Activated B cell treated with CpG ODN at 0.5 μM for 24 hours (primary cell): ENCODE results near the gene MED12L. TPM values are rescaled to one million over a fixed set of nuclear protein-coding genes. Genes with fewer than 3 reads are reported as not detected.

Experiments
- ATAC-seq: fragments of 200-7000 bp; cut with Tn5 transposase; one replicate; pipeline ENCODE4 v1.10.0; 2021; ENCODE audit warnings: low read depth, mild to moderate bottlenecking, moderate library complexity
- CTCF ChIA-PET: fragments of 350-600 bp; sonication (Branson Sonifier 250); formaldehyde crosslinking; loops from one replicate; lab custom pipeline; 2021; ENCODE audit warnings: antibody characterized with exemption; lab: Charles Lee
- POLR2A ChIA-PET: fragments of 350-600 bp; sonication (Branson Sonifier 250); formaldehyde crosslinking; loops from one replicate; lab custom pipeline; 2021; ENCODE audit warnings: antibody characterized with exemption; lab: Charles Lee
- DNase-seq: peaks from one replicate; pipeline ENCODE4 v3.0.0; 2022
- H3K27ac Mint-ChIP-seq: one replicate; pipeline ENCODE4 v1.8.0; 2020; ENCODE audit warnings: mixed read lengths
- H3K27me3 Mint-ChIP-seq: one replicate; pipeline ENCODE4 v1.8.0; 2021; ENCODE audit warnings: mixed read lengths
- H3K36me3 Mint-ChIP-seq: one replicate; pipeline ENCODE4 v1.8.0; 2021; ENCODE audit warnings: low read depth, mixed read lengths
- H3K4me1 Mint-ChIP-seq: one replicate; pipeline ENCODE4 v1.8.0; 2021; ENCODE audit warnings: mixed read lengths
- H3K4me3 Mint-ChIP-seq: one replicate; pipeline ENCODE4 v1.8.0; 2020; ENCODE audit warnings: mild to moderate bottlenecking, mixed read lengths
- H3K9me3 Mint-ChIP-seq: one replicate; pipeline ENCODE4 v1.8.0; 2020; ENCODE audit warnings: mixed read lengths
- intact Hi-C: fragments of 100-400 bp; cut with micrococcal nuclease; formaldehyde crosslinking; loops from one replicate; pipeline ENCODE4 v1.15.1; 2024
- total RNA-seq: library from RNA; stranded (reverse); gene quantifications from 2 replicates; pipeline ENCODE4 v1.2.3, GENCODE V29; 2022
- TF ChIP-seq, protein P1 (sequence below): fragments of 200-600 bp; IDR thresholded peaks from one replicate; pipeline ENCODE4 v1.8.0; 2022; ENCODE audit warnings: antibody characterized with exemption, mild to moderate bottlenecking

Gene MED12L
- total RNA-seq, 1 donor from 2014 or later, result 1.5 TPM

DNA sequence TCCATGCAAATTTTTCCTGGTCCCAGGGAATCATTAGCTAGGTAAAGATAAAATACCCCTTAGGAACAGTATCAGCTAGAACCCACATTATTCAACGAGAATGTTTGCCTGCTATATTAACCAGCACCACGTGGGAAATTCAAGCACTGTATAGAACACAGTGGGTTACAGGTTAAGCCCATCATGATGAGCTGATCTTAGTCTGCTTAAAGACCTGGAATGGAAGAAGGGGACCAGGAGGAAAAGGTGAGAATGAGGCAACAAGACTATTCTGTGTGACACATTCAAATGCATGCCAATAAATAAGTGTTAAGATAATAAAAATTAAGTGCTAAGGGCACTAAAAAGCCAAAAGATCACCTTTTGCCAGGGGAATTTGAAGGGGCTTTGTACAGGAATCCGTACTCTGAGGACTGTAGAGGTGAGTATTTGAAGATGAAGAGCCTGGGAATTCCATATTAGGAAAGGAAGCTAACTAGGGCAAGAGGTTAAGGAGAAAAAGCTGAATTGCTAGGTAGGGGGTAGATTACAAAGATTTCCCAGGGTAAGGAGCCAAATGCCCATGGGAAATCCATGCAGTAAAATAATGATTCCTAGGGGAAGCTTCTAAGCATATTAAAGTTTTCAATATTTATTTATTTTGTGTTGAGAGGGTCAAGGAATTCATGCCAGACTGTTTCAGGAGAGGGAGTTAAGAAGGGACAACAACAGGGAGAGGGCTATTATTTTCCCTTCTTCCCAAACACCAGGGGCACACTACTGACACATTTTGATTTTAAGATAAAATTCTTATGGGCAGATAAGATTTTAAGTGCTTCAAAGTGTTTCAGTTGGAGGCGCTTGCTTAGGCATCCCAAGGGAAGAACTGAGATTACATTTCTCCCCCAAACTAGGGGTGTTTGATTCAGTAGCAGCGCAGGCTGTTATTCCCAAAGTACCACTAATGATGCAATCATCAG is 2.3 kb upstream of the MED12L start:
- TF ChIP-seq, protein P1, sequence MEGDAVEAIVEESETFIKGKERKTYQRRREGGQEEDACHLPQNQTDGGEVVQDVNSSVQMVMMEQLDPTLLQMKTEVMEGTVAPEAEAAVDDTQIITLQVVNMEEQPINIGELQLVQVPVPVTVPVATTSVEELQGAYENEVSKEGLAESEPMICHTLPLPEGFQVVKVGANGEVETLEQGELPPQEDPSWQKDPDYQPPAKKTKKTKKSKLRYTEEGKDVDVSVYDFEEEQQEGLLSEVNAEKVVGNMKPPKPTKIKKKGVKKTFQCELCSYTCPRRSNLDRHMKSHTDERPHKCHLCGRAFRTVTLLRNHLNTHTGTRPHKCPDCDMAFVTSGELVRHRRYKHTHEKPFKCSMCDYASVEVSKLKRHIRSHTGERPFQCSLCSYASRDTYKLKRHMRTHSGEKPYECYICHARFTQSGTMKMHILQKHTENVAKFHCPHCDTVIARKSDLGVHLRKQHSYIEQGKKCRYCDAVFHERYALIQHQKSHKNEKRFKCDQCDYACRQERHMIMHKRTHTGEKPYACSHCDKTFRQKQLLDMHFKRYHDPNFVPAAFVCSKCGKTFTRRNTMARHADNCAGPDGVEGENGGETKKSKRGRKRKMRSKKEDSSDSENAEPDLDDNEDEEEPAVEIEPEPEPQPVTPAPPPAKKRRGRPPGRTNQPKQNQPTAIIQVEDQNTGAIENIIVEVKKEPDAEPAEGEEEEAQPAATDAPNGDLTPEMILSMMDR, result no peak
- Mint-ChIP-seq H3K9me3 (no peaks in the 10 kb centered on the region), H3K27ac (no peak overlapping the region), H3K4me1 (peaks cover 11% of the 10 kb centered on the region), H3K36me3 (no peaks in the 10 kb centered on the region), H3K4me3 (no peak overlapping the region), H3K27me3 (peaks cover 37% of the 10 kb centered on the region)
- CTCF ChIA-PET, result no interaction called here
- intact Hi-C loops, result loop anchor here (10.0 kb wide), 1 partner anchor 318 kb away; the partner anchor contains the start of gene SIAH2
- no peak for ATAC-seq
- DNase-seq, result no peak
- POLR2A ChIA-PET, result no interaction called here

GRCh38 chr3:151084893-151085226 is 604 bp upstream of the MED12L start:
- H3K9me3 Mint-ChIP-seq, result no peaks in the 10 kb centered on the region
- DNase-seq (no peak), ATAC-seq (no peak)
- H3K27me3 Mint-ChIP-seq, result peaks cover 34% of the 10 kb centered on the region
- H3K4me1 Mint-ChIP-seq, result peaks cover 11% of the 10 kb centered on the region
- H3K4me3 Mint-ChIP-seq, result peak overlapping the region; percentile 67
- TF ChIP-seq, protein P1, result no peak
- no peaks in the 10 kb centered on the region for H3K36me3 Mint-ChIP-seq
- ChIA-PET CTCF (no interaction called here), POLR2A (no interaction called here)
- intact Hi-C loops, result loop anchor here (1.0 to 10.0 kb wide), 5 partner anchors 62 to 558 kb away; partner anchors contain the start of genes EIF2A, SERP1 and SIAH2
- H3K27ac Mint-ChIP-seq, result no peak overlapping the region

DNA sequence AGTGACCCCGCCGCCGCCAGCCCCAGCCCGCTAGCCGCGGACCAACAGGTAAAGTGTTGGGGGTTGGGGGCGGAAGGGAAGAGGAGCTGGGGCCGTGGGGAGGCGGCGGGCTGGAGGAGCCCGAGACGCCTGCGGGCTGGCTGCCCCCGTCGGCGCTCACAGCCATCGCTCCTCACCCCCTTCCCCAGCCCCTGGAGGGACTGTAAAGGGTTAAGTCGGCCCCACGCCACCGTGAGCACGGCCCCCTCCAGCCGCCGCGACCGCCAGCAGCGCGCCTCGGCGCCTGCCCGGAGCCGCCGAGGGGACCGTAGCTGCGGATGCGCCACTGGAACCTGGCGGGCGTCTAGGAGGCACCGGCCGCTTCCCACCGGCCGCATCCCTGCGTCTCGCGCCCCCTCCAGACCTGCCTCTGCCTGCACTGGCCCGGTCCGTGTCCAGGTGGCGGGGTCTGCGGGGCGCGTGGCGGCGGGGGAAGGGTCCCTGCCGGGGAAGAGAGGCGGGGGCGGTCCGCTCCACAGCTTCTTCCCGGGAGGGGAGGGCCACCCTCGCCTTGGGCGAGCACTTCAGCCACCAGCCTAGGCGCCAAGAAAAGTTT is 522 bp downstream of the MED12L start:
- Mint-ChIP-seq H3K36me3 (no peaks in the 10 kb centered on the region), H3K9me3 (no peaks in the 10 kb centered on the region), H3K4me1 (peaks cover 11% of the 10 kb centered on the region), H3K27ac (no peak overlapping the region), H3K27me3 (peaks cover 29% of the 10 kb centered on the region), H3K4me3 (peak overlapping the region; percentile 89)
- ATAC-seq (no peak), DNase-seq (peak; percentile 29)
- TF ChIP-seq, protein P1, result no peak
- ChIA-PET POLR2A (interaction anchor here (0.7 to 1.2 kb wide), 3 partner anchors 9 to 307 kb away, joined by 4 to 9 read pairs (median 4); no protein-coding TSS in a partner anchor), CTCF (interaction anchor here (1.0 kb wide), 4 partner anchors 56 to 364 kb away, joined by 3 read pairs; no protein-coding TSS in a partner anchor)
- intact Hi-C loops, result loop anchor here (1.0 to 10.0 kb wide), 5 partner anchors 61 to 559 kb away; partner anchors contain the start of genes EIF2A, SERP1 and SIAH2

DNA sequence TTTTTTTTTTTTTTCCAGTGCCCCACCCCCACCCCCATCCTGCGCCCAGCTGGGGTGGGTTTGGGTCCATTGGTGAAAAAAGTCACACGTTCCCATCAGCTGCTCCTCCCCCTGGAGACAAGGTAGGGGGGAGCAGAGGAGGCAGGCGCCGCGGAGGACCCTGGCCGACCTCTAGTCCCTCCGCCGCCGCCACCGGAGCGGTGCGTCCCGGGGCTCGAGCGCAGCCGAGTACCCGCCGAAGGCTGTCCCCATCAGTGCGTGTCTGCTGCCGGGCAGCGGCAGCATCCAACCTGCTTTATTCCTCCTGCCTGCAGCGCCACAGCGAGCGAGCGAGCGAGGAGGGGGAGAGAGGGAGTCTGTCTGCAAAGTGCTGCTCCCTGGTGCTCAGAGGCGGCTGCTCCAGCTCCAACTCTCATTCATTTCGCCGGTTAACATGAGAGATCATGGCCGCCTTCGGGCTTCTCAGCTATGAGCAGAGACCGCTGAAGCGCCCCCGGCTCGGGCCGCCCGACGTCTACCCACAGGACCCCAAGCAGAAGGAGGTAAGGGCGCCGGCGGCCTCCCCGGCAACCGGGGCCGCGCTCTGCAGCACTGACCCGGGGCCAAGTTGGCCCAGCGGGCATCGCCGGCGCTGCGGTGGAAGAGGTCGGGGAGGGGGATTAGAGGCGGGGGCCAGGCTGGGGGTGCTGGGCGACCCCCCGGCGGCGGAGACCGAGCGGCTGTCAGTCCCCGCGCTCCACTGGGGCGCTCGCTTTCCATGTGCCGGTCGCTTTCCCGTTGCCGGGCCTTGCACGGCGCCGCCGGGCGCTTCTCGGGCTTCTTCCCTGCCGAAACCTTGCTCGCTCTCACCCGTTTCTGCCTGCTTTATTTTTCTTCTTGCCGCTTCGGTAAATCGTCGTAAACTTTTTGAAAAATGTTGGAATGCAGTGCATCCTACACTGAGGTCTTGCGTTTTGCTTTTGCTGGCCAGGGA is 1.3 kb downstream of the MED12L start:
- Mint-ChIP-seq H3K9me3 (no peaks in the 10 kb centered on the region), H3K27me3 (peaks cover 27% of the 10 kb centered on the region), H3K4me3 (peak overlapping the region; percentile 89), H3K36me3 (no peaks in the 10 kb centered on the region), H3K27ac (peak overlapping the region; percentile 30), H3K4me1 (peaks cover 11% of the 10 kb centered on the region)
- CTCF ChIA-PET, result interaction anchor here (1.0 kb wide), 4 partner anchors 56 to 365 kb away, joined by 3 read pairs; no protein-coding TSS in a partner anchor
- POLR2A ChIA-PET, result interaction anchor here (0.7 to 1.2 kb wide), 3 partner anchors 8 to 308 kb away, joined by 4 to 9 read pairs (median 4); no protein-coding TSS in a partner anchor
- intact Hi-C loops, result loop anchor here (5.0 to 10.0 kb wide), 3 partner anchors 322 to 559 kb away; partner anchors contain the start of genes EIF2A, SERP1 and SIAH2
- DNase-seq, result peak; percentile 42
- TF ChIP-seq, protein P1, result no peak
- peak; percentile 72 for ATAC-seq
